HepG2 (cell line): ENCODE results near the gene BATF2. TPM values are rescaled to one million over a fixed set of nuclear protein-coding genes. Genes with fewer than 3 reads are reported as not detected.

Source experiments
- AHR ChIP-seq: IDR thresholded peaks from 2 replicates; pipeline ENCODE4 v1.6.1; 2018; ENCODE audit warnings: missing genetic modification reagents, missing compliant biosample characterization
- ARID3A ChIP-seq: IDR thresholded peaks from 2 replicates; pipeline ENCODE4 v1.6.1; 2012; ENCODE audit warnings: low read depth, low read length, improper control_type of control experiment
- CCAR2 ChIP-seq: fragments of 200-400 bp; formaldehyde crosslinking; optimal IDR thresholded peaks from 2 replicates; pipeline ENCODE3; 2018; ENCODE audit warnings: low read depth, mild to moderate bottlenecking, low read length, moderate library complexity
- HBP1 ChIP-seq: IDR thresholded peaks from 2 replicates; pipeline ENCODE4 v1.6.1; 2016; ENCODE audit warnings: low read depth, control low read depth
- KDM2A ChIP-seq: sonication (generic); formaldehyde crosslinking; IDR thresholded peaks from 2 replicates; pipeline ENCODE4 v1.4.0; 2020; ENCODE audit warnings: low read depth, missing genetic modification reagents, borderline replicate concordance
- PITX1 ChIP-seq: sonication (generic); formaldehyde crosslinking; IDR thresholded peaks from 2 replicates; pipeline ENCODE4 v1.5.1; 2020; ENCODE audit warnings: mild to moderate bottlenecking, missing genetic modification reagents
- POLR2AphosphoS5 ChIP-seq: IDR thresholded peaks from 2 replicates; pipeline ENCODE4 v1.6.1; 2012; ENCODE audit warnings: low read depth, low read length
- STAG1 ChIP-seq: sonication (generic); formaldehyde crosslinking; IDR thresholded peaks from 2 replicates; pipeline ENCODE4 v1.4.0; 2020; ENCODE audit warnings: missing genetic modification reagents
- TBX3 ChIP-seq: fragments of 450-650 bp; IDR thresholded peaks from 2 replicates; pipeline ENCODE4 v1.6.1; 2017; ENCODE audit warnings: antibody characterized with exemption, mild to moderate bottlenecking, inconsistent platforms, borderline replicate concordance
- THAP11 ChIP-seq: IDR thresholded peaks from 2 replicates; pipeline ENCODE4 v1.6.1; 2016; ENCODE audit warnings: missing biosample characterization, missing genetic modification reagents
- XRCC5 ChIP-seq: fragments of 200-400 bp; formaldehyde crosslinking; optimal IDR thresholded peaks from 2 replicates; pipeline ENCODE3; 2017; ENCODE audit warnings: mild to moderate bottlenecking, low read length
- ZBED4 ChIP-seq: sonication (generic); formaldehyde crosslinking; IDR thresholded peaks from 2 replicates; pipeline ENCODE4 v1.4.0; 2020; ENCODE audit warnings: missing genetic modification reagents, borderline replicate concordance
- ZBTB44 ChIP-seq: sonication (generic); formaldehyde crosslinking; IDR thresholded peaks from 2 replicates; pipeline ENCODE4 v1.4.0; 2020; ENCODE audit warnings: missing genetic modification reagents
- ZKSCAN8 ChIP-seq: IDR thresholded peaks from 2 replicates; pipeline ENCODE4 v1.6.1; 2016; ENCODE audit warnings: borderline replicate concordance, missing genetic modification reagents, missing compliant biosample characterization
- ZNF446 ChIP-seq: sonication (generic); formaldehyde crosslinking; IDR thresholded peaks from 2 replicates; pipeline ENCODE4 v1.5.0; 2020; ENCODE audit warnings: mild to moderate bottlenecking, missing genetic modification reagents
- ZNF563 ChIP-seq: sonication (generic); formaldehyde crosslinking; IDR thresholded peaks from 2 replicates; pipeline ENCODE4 v1.8.0; 2022; ENCODE audit warnings: mild to moderate bottlenecking, moderate library complexity, missing genetic modification reagents
- ZNF800 ChIP-seq: sonication (generic); formaldehyde crosslinking; IDR thresholded peaks from 2 replicates; pipeline ENCODE4 v1.4.0; 2020; ENCODE audit warnings: missing genetic modification reagents
- ZSCAN21 ChIP-seq: sonication (generic); formaldehyde crosslinking; IDR thresholded peaks from 2 replicates; pipeline ENCODE4 v1.8.0; 2022; ENCODE audit warnings: mild to moderate bottlenecking, missing genetic modification reagents, moderate library complexity, borderline replicate concordance
- polyA plus RNA-seq, 8 experiments: library from polyadenylated mRNA; depleted of rRNA in 3 of 8; stranded (reverse) in 7 of 8; unstranded in 1 of 8; fragments of >200 nt; fragmentation: Illumina TruSeq in 4 of 8; extraction: Trizol in 4 of 8; gene quantifications; 2 replicates each; pipeline versions ENCODE4 v1.2.1 to v1.2.3, GENCODE V29; 2011 to 2016; ENCODE audit warnings: low read depth in 4 of 8, missing spikeins in 1 of 8, mixed read lengths in 1 of 8; ENCODE audit not compliant: insufficient read depth in 1 of 8
- total RNA-seq, 5 experiments: library from RNA; depleted of rRNA; stranded (reverse); fragments of >200 nt; fragmentation: Illumina TruSeq; extraction: Trizol; gene quantifications; 2 replicates each; pipeline ENCODE4 v1.2.3, GENCODE V29; 2016; ENCODE audit warnings: low read depth in 1 of 5

Gene BATF2
- total and polyA plus RNA-seq, 2 of the 13 experiments (the other 11 are each of a cell fraction or from before 2014, with no cell fraction given), result 2.8 to 3.9 TPM

GRCh38 chr11:65013130-65013887 lies 16.5 kb upstream of the BATF2 start (continued):
- no peak for TF ChIP-seq ZBED4 (CRISPR knock-in tag)
- no peak; the same call in 1 of the 2 replicates for TF ChIP-seq AHR
- TF ChIP-seq ZNF563 (CRISPR knock-in tag), result peak; percentile 60; the same call in 1 of the 2 replicates
- 0 out of 2 replicates have a peak, but pooled peaks have one; percentile 41 for TF ChIP-seq ZNF446 (CRISPR knock-in tag)
- no peak for TF ChIP-seq TBX3
- TF ChIP-seq ZBTB44 (CRISPR knock-in tag), result no peak
- no peak for TF ChIP-seq THAP11 (CRISPR knock-in tag)
- TF ChIP-seq STAG1 (CRISPR knock-in tag), result peak; percentile 75
- peak; percentile 5 for TF ChIP-seq CCAR2
- no peak; the same call in 1 of the 2 replicates for TF ChIP-seq POLR2AphosphoS5
- TF ChIP-seq HBP1 (CRISPR knock-in tag), result peak; percentile 72; the same call in 1 of the 2 replicates
- TF ChIP-seq ZKSCAN8 (CRISPR knock-in tag), result 0 out of 2 replicates have a peak, but pooled peaks have one; percentile 28
- TF ChIP-seq ARID3A, result no peak
- no peak for TF ChIP-seq PITX1 (CRISPR knock-in tag)
- TF ChIP-seq ZNF800 (CRISPR knock-in tag), result no peak
- TF ChIP-seq ZSCAN21 (CRISPR knock-in tag), result peak; percentile 92
- TF ChIP-seq XRCC5, result peak; percentile 58
- peak; percentile 54 for TF ChIP-seq KDM2A (CRISPR knock-in tag)
